Body of pancreas (tissue), 4 donors: ENCODE measurements around the gene CEP135. TPM values are rescaled to one million over a fixed set of nuclear protein-coding genes. Genes with fewer than 3 reads are reported as not detected.
"Not testable (repeated sequence)": the region's sequence is repeated elsewhere in the genome, so short reads cannot be mapped to it uniquely, and the experiment has no call there.

Source experiments
- ATAC-seq: fragments of 150-250 bp; one replicate; pipeline ENCODE4 v1.9.1; 2016
- DNase-seq, 4 donors: peaks; one replicate each; pipeline ENCODE4 v3.0.0-alpha.2; 2019
- H3K27ac ChIP-seq, 4 donors: fragments of 200-600 bp; sonication (generic); 1 replicate in 3 of 4; 2 replicates in 1 of 4; pipeline versions ENCODE4 v1.5.1 to v1.6.1; 2016 to 2019; ENCODE audit warnings: mild to moderate bottlenecking in 1 of 4, mixed read lengths in 1 of 4, moderate library complexity in 1 of 4
- H3K27me3 ChIP-seq, 2 donors: fragments of 200-600 bp; sonication (generic); one replicate each; pipeline ENCODE4 v1.6.0; 2016; ENCODE audit warnings: mild to moderate bottlenecking in 1 of 2
- H3K36me3 ChIP-seq, 2 donors: fragments of 200-600 bp; sonication (generic); replicated peaks in 1 of 2; 2 replicates each; pipeline ENCODE4 v1.5.1; 2016; ENCODE audit warnings: low read depth in 2 of 2; ENCODE audit not compliant: insufficient read depth in 1 of 2
- H3K4me1 ChIP-seq: fragments of 200-600 bp; sonication (generic); one replicate; pipeline ENCODE4 v1.6.0; 2016
- H3K4me3 ChIP-seq, 2 donors: fragments of 200-600 bp; sonication (generic); 1 replicate in 1 of 2; 2 replicates in 1 of 2; pipeline ENCODE4 v1.5.1; 2016 to 2019
- H3K9me3 ChIP-seq, 3 donors: fragments of 200-600 bp; sonication (generic); 1 replicate in 2 of 3; 2 replicates in 1 of 3; pipeline ENCODE4 v1.5.1; 2016
- POLR2A ChIP-seq, 3 donors: fragments of 450-650 bp; IDR thresholded peaks; one replicate each; pipeline ENCODE4 v1.6.1; 2016; ENCODE audit warnings: antibody characterized with exemption in 3 of 3, mild to moderate bottlenecking in 2 of 3
- WGBS, 2 donors: methylation state at CpG; one replicate each; pipeline ENCODE4 v1.1.5; 2017; 5-methylcytosine and 5-hydroxymethylcytosine counted together
- intact Hi-C: fragments of 100-400 bp; cut with DNase I; formaldehyde crosslinking; loops from one replicate; pipeline ENCODE4 v1.15.1; 2023
- total RNA-seq, 2 donors: library from RNA; depleted of rRNA; stranded (reverse); fragments of >200 nt; gene quantifications; one replicate each; pipeline ENCODE4 v1.1.0, GENCODE V29; 2016
- TF ChIP-seq, protein P1 (sequence below), 7 experiments: fragments of 450-650 bp in 4 of 7; fragments of 200-600 bp in 3 of 7; sonication (generic) in 3 of 7; IDR thresholded peaks; one replicate each; pipeline ENCODE4 v1.5.1; 2016 to 2019; ENCODE audit warnings: antibody characterized with exemption in 7 of 7

CEP135 gene
- total RNA-seq, 2 donors from 2014 or later, result 7.5 to 8.9 TPM

DNA sequence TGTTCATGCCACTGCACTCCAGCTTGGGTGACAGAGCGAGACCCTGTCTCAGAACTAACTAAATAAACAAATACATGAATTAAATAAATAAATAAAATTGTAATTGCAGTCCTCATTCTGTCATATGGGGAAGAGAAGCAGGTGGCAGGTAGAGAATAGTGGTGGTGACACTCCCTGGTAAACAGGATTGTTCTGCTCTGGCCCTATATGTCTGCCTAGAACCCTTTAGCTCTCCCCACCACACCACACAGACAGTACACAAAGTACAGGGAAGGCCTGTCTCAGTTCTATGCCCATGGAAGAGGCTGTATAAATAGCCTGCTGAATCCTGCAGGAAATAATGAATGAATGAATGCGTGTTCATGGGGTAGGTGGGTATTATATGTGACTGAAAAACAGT lies 117.7 kb downstream of the CEP135 start:
- no peak overlapping the region for H3K27ac ChIP-seq
- TF ChIP-seq POLR2A (IDR thresholded peaks at IDR 0.05), result no peak
- TF ChIP-seq, protein P1, sequence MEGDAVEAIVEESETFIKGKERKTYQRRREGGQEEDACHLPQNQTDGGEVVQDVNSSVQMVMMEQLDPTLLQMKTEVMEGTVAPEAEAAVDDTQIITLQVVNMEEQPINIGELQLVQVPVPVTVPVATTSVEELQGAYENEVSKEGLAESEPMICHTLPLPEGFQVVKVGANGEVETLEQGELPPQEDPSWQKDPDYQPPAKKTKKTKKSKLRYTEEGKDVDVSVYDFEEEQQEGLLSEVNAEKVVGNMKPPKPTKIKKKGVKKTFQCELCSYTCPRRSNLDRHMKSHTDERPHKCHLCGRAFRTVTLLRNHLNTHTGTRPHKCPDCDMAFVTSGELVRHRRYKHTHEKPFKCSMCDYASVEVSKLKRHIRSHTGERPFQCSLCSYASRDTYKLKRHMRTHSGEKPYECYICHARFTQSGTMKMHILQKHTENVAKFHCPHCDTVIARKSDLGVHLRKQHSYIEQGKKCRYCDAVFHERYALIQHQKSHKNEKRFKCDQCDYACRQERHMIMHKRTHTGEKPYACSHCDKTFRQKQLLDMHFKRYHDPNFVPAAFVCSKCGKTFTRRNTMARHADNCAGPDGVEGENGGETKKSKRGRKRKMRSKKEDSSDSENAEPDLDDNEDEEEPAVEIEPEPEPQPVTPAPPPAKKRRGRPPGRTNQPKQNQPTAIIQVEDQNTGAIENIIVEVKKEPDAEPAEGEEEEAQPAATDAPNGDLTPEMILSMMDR (IDR thresholded peaks at IDR 0.05), result no peak
- no peaks in the 10 kb centered on the region for H3K36me3 ChIP-seq
- intact Hi-C loops, result no loop called here
- no peaks in the 10 kb centered on the region for H3K27me3 ChIP-seq
- no peaks in the 10 kb centered on the region for H3K9me3 ChIP-seq
- WGBS, 2 donors, result 73 to 75% methylated on average over 2 of the region's 2 CpGs
- H3K4me3 ChIP-seq, result no peak overlapping the region
- DNase-seq, result no peak
- H3K4me1 ChIP-seq, result no peaks in the 10 kb centered on the region
- ATAC-seq, result no peak

DNA sequence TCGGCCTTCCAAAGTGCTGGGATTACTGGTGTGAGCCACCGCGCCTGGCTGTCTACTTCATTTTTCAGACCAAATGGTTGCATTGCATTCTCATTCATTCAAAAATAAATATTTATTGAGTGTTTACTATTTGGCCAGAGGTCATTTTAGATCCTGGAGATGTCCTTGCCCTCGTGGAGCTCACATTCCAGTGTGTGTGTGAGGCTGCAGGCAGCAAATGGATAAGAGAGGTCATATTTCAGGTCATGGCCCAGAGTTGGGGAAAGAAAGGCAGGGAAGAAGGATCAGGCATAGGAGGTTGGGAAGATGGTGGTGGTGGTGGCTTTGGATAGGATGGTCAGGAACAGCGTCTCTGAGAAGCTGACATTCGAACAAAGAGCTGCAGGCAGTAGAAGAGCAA lies 119.1 kb downstream of the CEP135 start:
- Histone ChIP-seq H3K4me3 (no peak overlapping the region), H3K27ac (no peak overlapping the region), H3K27me3 (no peaks in the 10 kb centered on the region), H3K4me1 (no peaks in the 10 kb centered on the region), H3K9me3 (no peaks in the 10 kb centered on the region), H3K36me3 (no peaks in the 10 kb centered on the region)
- ATAC-seq, result no peak
- intact Hi-C loops, result no loop called here
- DNase-seq, result no peak
- WGBS, 2 donors, result 70 to 76% methylated on average over 6 of the region's 6 CpGs
- TF ChIP-seq, protein P1 (IDR thresholded peaks at IDR 0.05), result no peak
- no peak for TF ChIP-seq POLR2A (IDR thresholded peaks at IDR 0.05)

DNA sequence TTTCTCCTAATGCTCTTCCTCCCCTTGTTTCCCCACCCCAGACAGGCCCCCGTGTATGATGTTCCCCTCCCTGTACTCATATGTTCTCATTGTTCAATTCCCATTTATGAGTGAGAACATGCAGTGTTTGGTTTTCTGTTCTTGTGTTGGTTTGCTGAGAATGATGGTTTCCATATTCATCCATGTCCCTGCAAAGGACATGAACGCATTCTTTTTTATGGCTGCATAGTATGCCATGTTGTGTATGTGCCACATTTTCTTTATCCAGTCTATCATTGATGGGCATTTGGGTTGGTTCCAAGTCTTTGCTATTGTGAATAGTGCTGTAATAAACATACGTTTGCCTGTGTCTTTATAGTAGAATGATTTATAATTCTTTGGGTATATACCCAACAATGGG lies 124.0 kb downstream of the CEP135 start:
- H3K36me3 ChIP-seq, DNase-seq, H3K4me3 ChIP-seq, H3K9me3 ChIP-seq, H3K4me1 ChIP-seq, H3K27ac ChIP-seq, intact Hi-C loops, H3K27me3 ChIP-seq, ATAC-seq: not testable (repeated sequence)
- WGBS, 2 donors, result 63 to 79% methylated on average over 3 of the region's 3 CpGs

DNA sequence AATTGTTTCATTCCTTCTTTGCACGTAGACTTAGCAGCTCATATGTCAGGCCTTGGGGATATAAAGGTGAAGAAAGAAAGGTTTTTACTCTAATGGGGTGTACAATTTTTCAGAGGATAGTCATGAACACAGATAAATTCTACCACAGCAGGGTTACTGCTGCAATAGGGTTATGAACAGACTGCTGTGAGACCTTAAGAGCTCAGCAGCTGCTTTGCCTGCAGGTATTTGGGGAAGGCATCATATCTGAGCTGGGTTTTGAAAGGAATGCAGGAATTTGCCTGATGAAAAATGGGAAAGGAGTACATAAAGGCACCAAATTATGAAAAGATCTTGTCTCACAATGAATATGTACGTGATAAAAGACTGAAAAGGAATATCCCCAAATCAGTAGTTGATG lies 128.9 kb downstream of the CEP135 start:
- Histone ChIP-seq H3K36me3 (no peaks in the 10 kb centered on the region), H3K4me3 (no peak overlapping the region), H3K27me3 (no peaks in the 10 kb centered on the region), H3K9me3 (no peaks in the 10 kb centered on the region), H3K27ac (no peak overlapping the region), H3K4me1 (no peaks in the 10 kb centered on the region)
- DNase-seq, result no peak
- WGBS, 2 donors, result 75 to 82% methylated on average over 2 of the region's 2 CpGs
- no peak for ATAC-seq
- intact Hi-C loops, result no loop called here
- TF ChIP-seq, protein P1 (IDR thresholded peaks at IDR 0.05), result no peak
- TF ChIP-seq POLR2A (IDR thresholded peaks at IDR 0.05), result no peak

DNA sequence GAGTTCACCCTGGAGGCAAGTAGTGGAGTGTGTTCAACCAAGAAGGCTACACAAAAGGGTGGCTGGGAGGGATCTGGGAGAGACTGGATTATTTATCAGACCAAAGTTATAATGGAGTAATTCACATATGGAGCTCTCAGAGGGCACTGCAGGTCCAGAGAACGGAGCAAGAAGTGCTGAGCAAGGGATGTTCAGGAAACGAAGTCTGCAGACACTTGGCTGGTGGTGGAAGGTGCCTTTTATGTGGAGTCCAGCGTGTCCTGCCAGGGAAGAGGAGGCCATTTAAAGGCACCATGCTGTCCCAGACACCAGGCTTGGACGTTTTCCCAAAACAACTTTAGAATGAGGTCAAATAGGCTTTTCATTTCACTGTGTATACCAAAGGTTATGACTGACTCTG lies 130.1 kb downstream of the CEP135 start:
- Histone ChIP-seq H3K27me3 (no peaks in the 10 kb centered on the region), H3K36me3 (no peaks in the 10 kb centered on the region), H3K4me3 (no peak overlapping the region), H3K9me3 (no peaks in the 10 kb centered on the region), H3K4me1 (no peaks in the 10 kb centered on the region), H3K27ac (no peak overlapping the region)
- WGBS, 2 donors, result 56 to 61% methylated on average over 4 of the region's 4 CpGs
- TF ChIP-seq POLR2A (IDR thresholded peaks at IDR 0.05), result no peak
- TF ChIP-seq, protein P1 (IDR thresholded peaks at IDR 0.05), result no peak
- ATAC-seq (no peak), DNase-seq (no peak)
- intact Hi-C loops, result no loop called here
